HG03196 (cell line): ENCODE results near the gene ARHGEF19.

Experiments used
- ATAC-seq: cut with Tn5 transposase; IDR thresholded peaks from one replicate; pipeline ENCODE4 v1.9.1; 2021; ENCODE audit not compliant: unreplicated experiment

Gene ARHGEF19

DNA sequence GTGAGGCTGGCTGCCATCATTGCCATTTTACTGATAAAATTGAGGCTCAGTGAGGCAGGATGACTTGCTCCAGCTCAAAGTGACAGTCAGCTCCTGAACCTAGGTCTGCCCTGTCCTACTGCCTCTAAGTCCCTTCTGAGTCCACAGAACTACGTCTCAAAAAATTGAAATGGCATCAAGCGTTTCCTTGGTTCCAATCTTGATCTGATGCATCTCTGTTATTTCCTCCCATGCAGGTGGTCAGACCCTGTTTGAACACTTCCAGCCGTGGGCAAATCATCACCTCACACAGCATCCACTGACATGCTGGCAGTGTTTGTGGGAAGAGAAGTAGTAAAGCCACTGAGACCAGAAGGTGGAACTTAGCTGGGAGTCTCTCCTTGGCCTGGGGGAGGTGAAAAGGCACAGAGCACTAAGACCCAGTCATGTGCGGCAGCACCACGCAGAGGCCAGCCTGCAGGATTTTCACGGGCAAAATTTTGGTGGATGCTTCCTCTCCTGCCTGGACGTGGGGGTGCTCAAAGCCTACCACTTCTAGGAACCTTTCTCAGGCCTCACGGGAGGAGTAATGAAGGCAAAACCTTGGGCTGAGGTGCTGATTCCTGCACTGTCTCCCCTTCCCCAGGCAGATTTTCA lies 32.3 kb upstream of the ARHGEF19 start:
- no peak for ATAC-seq

GRCh38 chr1:16243936-16244649 lies 31.6 kb upstream of the ARHGEF19 start:
- ATAC-seq, result no peak

DNA sequence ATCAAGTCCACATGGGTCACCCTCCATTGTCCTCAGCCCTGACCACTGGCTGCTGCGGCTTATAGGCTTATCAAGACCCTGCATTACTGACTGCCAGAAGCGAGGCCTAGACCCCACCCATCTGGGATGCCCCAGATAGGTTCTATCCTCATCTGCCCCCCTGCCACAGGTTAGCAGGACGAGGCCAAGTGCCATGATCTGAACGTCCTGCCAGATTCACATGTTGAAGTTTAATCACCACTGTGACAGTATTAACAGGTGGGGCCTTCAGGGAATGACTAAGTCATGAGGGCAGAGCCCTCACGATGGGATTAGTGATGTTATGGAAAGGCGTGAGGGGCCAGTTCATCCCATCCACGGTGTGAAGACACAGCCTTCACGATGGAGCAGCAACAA lies 30.8 kb upstream of the ARHGEF19 start:
- no peak for ATAC-seq

GRCh38 chr1:16242556-16243214 lies 30.2 kb upstream of the ARHGEF19 start:
- ATAC-seq, result no peak

DNA sequence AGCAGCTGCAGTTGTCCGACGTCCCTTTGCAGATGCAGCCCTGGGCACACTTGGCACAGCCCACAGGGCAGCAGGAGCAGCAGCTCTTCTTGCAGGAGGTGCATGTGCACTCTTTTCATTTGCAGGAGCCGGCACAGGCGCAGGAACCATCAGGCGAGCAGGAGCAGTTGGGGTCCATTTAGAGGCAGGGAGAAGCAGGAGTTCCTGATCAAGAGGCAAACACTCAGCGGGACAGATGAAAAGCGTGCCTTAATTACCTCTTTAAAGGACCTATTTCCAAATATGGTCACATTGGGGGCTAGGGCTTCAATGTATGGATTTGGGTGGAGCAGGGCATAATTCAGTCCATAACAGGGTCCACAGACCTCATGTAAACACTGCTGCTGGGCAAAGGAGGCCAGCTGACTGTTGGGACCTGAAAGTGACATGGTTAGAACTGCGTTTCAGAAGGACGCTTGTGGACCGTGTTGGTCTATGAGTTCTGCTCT lies 28.8 kb upstream of the ARHGEF19 start:
- no peak for ATAC-seq

- no peak for ATAC-seq
Measured at GRCh38 chr1:16239972-16240491, 27.6 kb upstream of the ARHGEF19 start.

- ATAC-seq, result no peak
Measured at GRCh38 chr1:16237343-16237830, 24.9 kb upstream of the ARHGEF19 start.

DNA sequence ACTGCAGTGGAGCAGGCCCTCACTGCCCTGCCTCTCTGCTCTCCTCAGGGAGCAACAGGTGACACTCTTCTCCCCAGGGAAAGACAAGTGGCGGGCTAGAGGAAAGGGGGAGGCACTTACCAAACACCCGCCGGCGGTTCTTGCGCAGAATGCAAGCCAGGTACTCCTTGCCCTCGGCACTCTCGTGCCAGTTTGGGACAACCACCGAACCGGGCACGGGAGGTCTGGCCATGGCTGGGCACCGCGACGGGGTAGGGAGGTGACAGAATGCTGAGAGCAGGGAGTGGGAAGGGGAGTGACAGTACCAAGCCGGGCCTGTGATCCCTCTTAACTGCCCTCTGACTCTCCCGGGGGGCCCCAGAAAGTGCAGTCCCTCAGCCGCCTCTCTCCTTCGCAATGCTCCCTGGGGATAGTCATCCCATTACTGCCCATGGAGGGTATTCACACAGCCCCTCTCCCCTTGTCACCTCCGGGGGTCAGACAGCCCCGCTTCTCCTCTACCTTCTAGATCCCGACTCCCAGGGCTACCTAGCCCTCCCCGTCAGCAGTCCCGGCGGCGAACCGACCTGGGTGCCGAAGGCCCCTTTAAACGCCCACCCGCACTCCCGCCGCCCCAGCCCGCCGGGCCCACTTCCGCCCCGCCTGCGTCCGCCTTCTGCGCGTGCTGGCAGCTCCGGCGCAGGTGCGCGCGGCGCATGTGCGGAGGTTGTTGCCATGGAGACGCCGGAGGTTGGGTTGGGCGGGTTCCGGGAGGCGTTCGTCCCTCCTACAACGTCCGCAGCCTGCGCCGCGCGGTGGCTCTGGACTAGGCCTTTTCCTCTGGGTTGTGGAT lies 24.3 kb upstream of the ARHGEF19 start, which contains the start of gene CPLANE2:
TSS of gene CPLANE2 (minus strand) at position 673 of the 832 bp plus-strand sequence. CDS start at position 232, 441 bp downstream.
- peak; percentile 76 for ATAC-seq

- ATAC-seq, result peak; percentile 38
Measured at GRCh38 chr1:16235944-16236510, 23.6 kb upstream of the ARHGEF19 start.

DNA sequence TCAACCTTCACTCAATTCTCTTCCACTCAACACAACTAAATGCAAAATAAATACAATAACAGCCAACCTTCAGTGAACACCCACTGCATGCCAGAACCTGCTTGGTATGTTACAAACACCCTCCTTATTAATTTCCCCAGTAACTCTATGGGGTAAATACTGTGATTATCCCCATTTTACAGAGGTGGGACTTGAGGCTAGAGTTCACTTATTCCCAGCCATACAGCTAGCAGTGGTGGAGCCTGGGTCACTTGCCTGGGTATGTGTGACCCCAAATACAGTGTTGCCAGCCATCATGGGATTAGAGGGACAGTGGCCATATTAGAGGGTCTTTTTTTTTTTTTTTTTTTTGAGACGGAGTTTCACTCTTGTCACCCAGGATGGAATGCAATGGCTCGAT lies 22.9 kb upstream of the ARHGEF19 start:
- no peak for ATAC-seq

GRCh38 chr1:16233431-16233830 lies 21.0 kb upstream of the ARHGEF19 start:
- no peak for ATAC-seq

- no peak for ATAC-seq
Measured at GRCh38 chr1:16232316-16232710, 19.9 kb upstream of the ARHGEF19 start.

DNA sequence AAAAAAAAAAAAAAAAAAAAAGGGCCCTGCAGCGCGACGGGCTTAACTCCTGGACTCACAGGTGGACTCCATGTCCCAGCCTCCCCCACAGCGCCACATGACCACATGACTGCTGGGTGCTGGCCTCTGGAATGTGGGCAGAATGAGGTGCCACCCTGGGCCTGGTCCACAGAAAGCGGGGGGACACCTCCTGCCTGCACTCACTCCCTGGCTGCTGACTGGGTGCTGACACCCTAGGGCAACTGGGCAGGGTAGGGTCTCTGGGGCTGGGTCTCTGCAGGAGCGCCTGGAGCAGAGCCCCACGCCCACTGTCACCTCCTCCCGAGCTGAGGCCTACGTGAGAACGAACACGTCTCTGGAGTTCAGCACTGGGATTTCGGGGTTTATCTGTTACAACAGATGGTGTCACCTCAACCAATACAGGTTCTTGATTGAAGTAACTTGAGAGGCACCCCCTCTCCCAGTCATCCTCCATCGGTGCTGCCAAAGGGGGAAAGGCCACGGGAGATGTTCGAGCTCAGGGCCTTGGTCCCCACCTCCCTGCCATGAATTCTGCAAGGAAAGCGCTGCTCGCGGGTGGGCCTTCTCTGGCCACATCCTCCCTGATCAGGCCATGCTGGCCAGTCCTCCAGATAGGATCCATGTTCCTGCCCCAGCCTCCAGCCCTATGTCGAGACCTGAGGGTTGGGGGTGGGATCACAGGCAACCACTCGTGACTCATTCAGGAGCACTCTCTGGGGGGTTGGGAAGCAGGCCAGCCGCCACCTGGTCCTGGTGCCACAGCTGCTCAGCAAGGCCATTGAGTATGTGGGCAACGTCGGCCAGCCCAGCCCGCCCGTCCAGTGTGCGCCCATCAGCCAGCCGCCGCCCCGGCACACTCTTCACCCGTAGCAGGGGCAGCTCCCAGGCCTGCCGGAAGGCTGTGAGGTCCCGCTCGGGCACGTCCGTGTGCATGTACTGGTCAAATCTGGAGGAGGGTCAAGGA lies 19.2 kb upstream of the ARHGEF19 start:
- no peak for ATAC-seq

DNA sequence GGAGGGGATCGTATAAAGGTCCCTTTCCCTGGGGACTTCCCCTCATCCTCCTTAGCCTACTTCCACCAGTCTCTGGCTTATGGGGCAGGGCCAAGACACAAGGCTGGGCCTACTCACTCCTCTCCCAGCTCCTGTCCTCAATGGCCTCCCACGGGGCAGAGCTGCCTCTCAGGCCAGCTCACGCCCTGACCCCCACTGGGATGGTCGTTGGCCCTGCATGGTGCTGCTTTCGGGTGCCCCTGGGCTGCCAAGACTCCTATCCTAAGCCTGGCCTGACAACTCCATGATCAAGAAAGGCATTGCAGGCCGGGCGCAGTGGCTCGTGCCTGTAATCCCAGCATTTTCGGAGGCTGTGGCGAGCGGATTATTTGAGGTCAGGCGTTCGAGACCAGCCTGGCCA lies 18.3 kb upstream of the ARHGEF19 start:
- ATAC-seq, result no peak

GRCh38 chr1:16229976-16230740 lies 17.7 kb upstream of the ARHGEF19 start:
- no peak for ATAC-seq

- no peak for ATAC-seq
Measured at GRCh38 chr1:16226490-16227179, 14.2 kb upstream of the ARHGEF19 start.

GRCh38 chr1:16226129-16226489 lies 13.7 kb upstream of the ARHGEF19 start:
- no peak for ATAC-seq

- no peak for ATAC-seq
Measured at GRCh38 chr1:16224472-16224871, 12.0 kb upstream of the ARHGEF19 start.
